GM19239 (cell line): ENCODE data around the gene GABRA6.
"Not testable (repeated sequence)": the region's sequence is repeated elsewhere in the genome, so short reads cannot be mapped to it uniquely, and the experiment has no call there.

Experiments used
- DNase-seq: peaks from one replicate; pipeline ENCODE4 v3.0.0; 2011; ENCODE audit warnings: low spot score; ENCODE audit not compliant: insufficient read length
- FAIRE-seq: peaks from 2 replicates; lab custom pipeline; 2011; peaks lifted over from hg19 to GRCh38; lab: Jason Lieb, UNC

GABRA6 gene

GRCh38 chr5:161685461-161685860 is at the start of gene GABRA6:
GABRA6 (plus strand) TSS chr5:161685721; CDS start chr5:161685990, 269 bp downstream.
- DNase-seq (no peak), FAIRE-seq (no peak)

GRCh38 chr5:161637591-161637990 is 47.9 kb upstream of the GABRA6 start:
- DNase-seq (no peak), FAIRE-seq (no peak)

- FAIRE-seq (no peak), DNase-seq (no peak)
These were observed 44.1 kb upstream of the GABRA6 start for GRCh38 chr5:161641444-161641843.

- FAIRE-seq (no peak), DNase-seq (no peak)
These were observed 40.3 kb upstream of the GABRA6 start for GRCh38 chr5:161645264-161645663.

- FAIRE-seq, DNase-seq: not testable (repeated sequence)
These were observed 33.6 kb upstream of the GABRA6 start for GRCh38 chr5:161651926-161652325.

GRCh38 chr5:161660806-161661205 is 24.7 kb upstream of the GABRA6 start:
- DNase-seq (no peak), FAIRE-seq (no peak)

GRCh38 chr5:161663431-161663830 is 22.1 kb upstream of the GABRA6 start:
- FAIRE-seq (no peak), DNase-seq (no peak)

GRCh38 chr5:161676103-161676502 is 9.4 kb upstream of the GABRA6 start:
- DNase-seq: no peak
- no peak for FAIRE-seq

GRCh38 chr5:161686149-161686548 is 628 bp downstream of the GABRA6 start:
- DNase-seq (no peak), FAIRE-seq (no peak)

- FAIRE-seq (no peak), DNase-seq (no peak)
These were observed 1.4 kb downstream of the GABRA6 start for GRCh38 chr5:161686881-161687280.

- no peak for DNase-seq
- FAIRE-seq: no peak
These were observed 1.8 kb downstream of the GABRA6 start for GRCh38 chr5:161687316-161687715.

- FAIRE-seq: no peak
- DNase-seq: no peak
These were observed 6.4 kb downstream of the GABRA6 start for GRCh38 chr5:161691911-161692310.

- FAIRE-seq (no peak), DNase-seq (no peak)
These were observed 11.5 kb downstream of the GABRA6 start for GRCh38 chr5:161697001-161697400.

GRCh38 chr5:161700065-161700464 is 14.5 kb downstream of the GABRA6 start:
- DNase-seq: no peak
- no peak for FAIRE-seq

- DNase-seq (no peak), FAIRE-seq (no peak)
These were observed 18.0 kb downstream of the GABRA6 start for GRCh38 chr5:161703528-161703927.

GRCh38 chr5:161707382-161707781 is 21.9 kb downstream of the GABRA6 start:
- FAIRE-seq (no peak), DNase-seq (no peak)

- DNase-seq (no peak), FAIRE-seq (no peak)
These were observed 23.7 kb downstream of the GABRA6 start for GRCh38 chr5:161709239-161709638.

GRCh38 chr5:161713042-161713441 is 27.5 kb downstream of the GABRA6 start:
- DNase-seq: no peak
- no peak for FAIRE-seq

- FAIRE-seq: no peak
- DNase-seq: no peak
These were observed 33.6 kb downstream of the GABRA6 start for GRCh38 chr5:161719157-161719556.

- no peak for DNase-seq
These were observed 34.9 kb downstream of the GABRA6 start for GRCh38 chr5:161720460-161720859.

GRCh38 chr5:161734741-161735140 is 49.2 kb downstream of the GABRA6 start:
- FAIRE-seq: no peak
- no peak for DNase-seq

More at GRCh38 chr5:161720460-161720859, 34.9 kb downstream of the GABRA6 start:
- FAIRE-seq: no peak

GRCh38 chr5:161740433-161740832 is 54.9 kb downstream of the GABRA6 start:
- no peak for DNase-seq
- FAIRE-seq: no peak

- FAIRE-seq (no peak), DNase-seq (no peak)
These were observed 58.8 kb downstream of the GABRA6 start for GRCh38 chr5:161744276-161744675.
